ENCODE measurements around the gene ISLR2. TPM values are rescaled to one million over a fixed set of nuclear protein-coding genes. Genes with fewer than 3 reads are reported as not detected.

The ISLR2 gene
- total RNA-seq, 1 experiment from 2014 or later: 0.05 TPM

DNA sequence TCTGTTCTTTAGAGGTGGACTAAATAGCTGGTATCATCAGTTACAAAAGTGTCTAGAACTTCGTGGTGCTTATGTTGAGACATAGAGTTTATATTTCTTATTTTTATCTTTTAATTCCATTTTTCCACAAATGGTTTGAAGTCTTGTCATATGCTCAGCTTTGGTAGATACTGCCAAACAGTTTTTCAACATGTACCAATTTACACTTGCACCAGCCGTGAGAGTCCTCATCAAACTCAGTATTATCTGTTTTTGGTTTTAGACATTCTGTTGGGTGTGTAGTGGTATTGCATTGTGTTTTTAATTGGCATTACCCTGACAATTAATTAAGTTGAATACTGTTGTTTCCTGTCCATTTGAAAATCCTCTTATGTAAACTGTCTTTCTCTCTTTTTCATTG, 16.7 kb downstream of the ISLR2 start:
- H4K20me1 ChIP-seq (ENCODE audit: insufficient read depth): no peaks in the 10 kb centered on the region
- BruUV-seq (replicated peaks): no TSS peak
- no peaks in the 10 kb centered on the region for H3K9me2 ChIP-seq (ENCODE audit: insufficient read depth)
- ATAC-seq (no peak), DNase-seq (ENCODE audit: low read depth, low spot score) (no peak)
- no peaks in the 10 kb centered on the region for H3K36me3 ChIP-seq (ENCODE audit: control insufficient read depth in 1 of 2, insufficient read depth in 2 of 2, low read length in 2 of 2)
- TF ChIP-seq, protein P1, sequence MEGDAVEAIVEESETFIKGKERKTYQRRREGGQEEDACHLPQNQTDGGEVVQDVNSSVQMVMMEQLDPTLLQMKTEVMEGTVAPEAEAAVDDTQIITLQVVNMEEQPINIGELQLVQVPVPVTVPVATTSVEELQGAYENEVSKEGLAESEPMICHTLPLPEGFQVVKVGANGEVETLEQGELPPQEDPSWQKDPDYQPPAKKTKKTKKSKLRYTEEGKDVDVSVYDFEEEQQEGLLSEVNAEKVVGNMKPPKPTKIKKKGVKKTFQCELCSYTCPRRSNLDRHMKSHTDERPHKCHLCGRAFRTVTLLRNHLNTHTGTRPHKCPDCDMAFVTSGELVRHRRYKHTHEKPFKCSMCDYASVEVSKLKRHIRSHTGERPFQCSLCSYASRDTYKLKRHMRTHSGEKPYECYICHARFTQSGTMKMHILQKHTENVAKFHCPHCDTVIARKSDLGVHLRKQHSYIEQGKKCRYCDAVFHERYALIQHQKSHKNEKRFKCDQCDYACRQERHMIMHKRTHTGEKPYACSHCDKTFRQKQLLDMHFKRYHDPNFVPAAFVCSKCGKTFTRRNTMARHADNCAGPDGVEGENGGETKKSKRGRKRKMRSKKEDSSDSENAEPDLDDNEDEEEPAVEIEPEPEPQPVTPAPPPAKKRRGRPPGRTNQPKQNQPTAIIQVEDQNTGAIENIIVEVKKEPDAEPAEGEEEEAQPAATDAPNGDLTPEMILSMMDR (IDR thresholded peaks at IDR 0.05 in 2 of 3, conservative IDR thresholded peaks at IDR 0.05 in 1 of 3; ENCODE audit: borderline replicate concordance in 1 of 3, insufficient read depth in 1 of 3, low read depth in 2 of 3, low read length in 2 of 3): no peak
- no peak for TF ChIP-seq EGR1 (IDR thresholded peaks at IDR 0.05; ENCODE audit: low read depth)
- no peak for TF ChIP-seq RAD21 (IDR thresholded peaks at IDR 0.05; ENCODE audit: low read depth)
- TF ChIP-seq CBX3 (IDR thresholded peaks at IDR 0.05; ENCODE audit: low read depth): no peak
- TF ChIP-seq EZH2phosphoT487 (IDR thresholded peaks at IDR 0.05; ENCODE audit: borderline replicate concordance): no peak
- no peak for TF ChIP-seq JUND (IDR thresholded peaks at IDR 0.05)
- TF ChIP-seq, protein P2, sequence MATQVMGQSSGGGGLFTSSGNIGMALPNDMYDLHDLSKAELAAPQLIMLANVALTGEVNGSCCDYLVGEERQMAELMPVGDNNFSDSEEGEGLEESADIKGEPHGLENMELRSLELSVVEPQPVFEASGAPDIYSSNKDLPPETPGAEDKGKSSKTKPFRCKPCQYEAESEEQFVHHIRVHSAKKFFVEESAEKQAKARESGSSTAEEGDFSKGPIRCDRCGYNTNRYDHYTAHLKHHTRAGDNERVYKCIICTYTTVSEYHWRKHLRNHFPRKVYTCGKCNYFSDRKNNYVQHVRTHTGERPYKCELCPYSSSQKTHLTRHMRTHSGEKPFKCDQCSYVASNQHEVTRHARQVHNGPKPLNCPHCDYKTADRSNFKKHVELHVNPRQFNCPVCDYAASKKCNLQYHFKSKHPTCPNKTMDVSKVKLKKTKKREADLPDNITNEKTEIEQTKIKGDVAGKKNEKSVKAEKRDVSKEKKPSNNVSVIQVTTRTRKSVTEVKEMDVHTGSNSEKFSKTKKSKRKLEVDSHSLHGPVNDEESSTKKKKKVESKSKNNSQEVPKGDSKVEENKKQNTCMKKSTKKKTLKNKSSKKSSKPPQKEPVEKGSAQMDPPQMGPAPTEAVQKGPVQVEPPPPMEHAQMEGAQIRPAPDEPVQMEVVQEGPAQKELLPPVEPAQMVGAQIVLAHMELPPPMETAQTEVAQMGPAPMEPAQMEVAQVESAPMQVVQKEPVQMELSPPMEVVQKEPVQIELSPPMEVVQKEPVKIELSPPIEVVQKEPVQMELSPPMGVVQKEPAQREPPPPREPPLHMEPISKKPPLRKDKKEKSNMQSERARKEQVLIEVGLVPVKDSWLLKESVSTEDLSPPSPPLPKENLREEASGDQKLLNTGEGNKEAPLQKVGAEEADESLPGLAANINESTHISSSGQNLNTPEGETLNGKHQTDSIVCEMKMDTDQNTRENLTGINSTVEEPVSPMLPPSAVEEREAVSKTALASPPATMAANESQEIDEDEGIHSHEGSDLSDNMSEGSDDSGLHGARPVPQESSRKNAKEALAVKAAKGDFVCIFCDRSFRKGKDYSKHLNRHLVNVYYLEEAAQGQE (IDR thresholded peaks at IDR 0.05; ENCODE audit: low read depth): no peak
- no peak for TF ChIP-seq POLR2A (IDR thresholded peaks at IDR 0.05; ENCODE audit: borderline replicate concordance, extremely low read depth, insufficient read depth, insufficient read length)
- TF ChIP-seq TCF7L2 (IDR thresholded peaks at IDR 0.05; ENCODE audit: borderline replicate concordance, extremely low read depth, insufficient read depth, insufficient read length): no peak
- no peak for TF ChIP-seq EZH2 (IDR thresholded peaks at IDR 0.05)
- H3K9ac ChIP-seq (ENCODE audit: low read length): no peak overlapping the region
- H3K79me2 ChIP-seq (ENCODE audit: insufficient read depth, low read length): no peaks in the 10 kb centered on the region
- H3K4me1 ChIP-seq (ENCODE audit: control insufficient read depth in 1 of 2, insufficient read depth in 2 of 2, low read length in 2 of 2): peaks cover 3 to 9% of the 10 kb centered on the region in 2 experiments; a peak in 3 of 4 replicates
- H3K4me2 ChIP-seq (ENCODE audit: low read length): no peak overlapping the region
- no peak overlapping the region for H2AFZ ChIP-seq (ENCODE audit: low read depth, low read length, poor library complexity, severe bottlenecking)
- no peaks in the 10 kb centered on the region for H3K27me3 ChIP-seq (ENCODE audit: insufficient read depth, low read length)
- H3K4me3 ChIP-seq (replicated peaks in 1 of 2; ENCODE audit: low read depth in 1 of 2, low read length in 2 of 2): no peak overlapping the region
- ChIA-PET RAD21 (ENCODE audit: low non-redundant PET in 1 of 2, low total read pairs in 2 of 2, uncharacterized antibody in 2 of 2, unreplicated experiment in 2 of 2) (no interaction called here), CTCF (no interaction called here), POLR2A (no interaction called here)
- no peaks in the 10 kb centered on the region for H3K9me3 ChIP-seq (ENCODE audit: control insufficient read depth in 1 of 2, insufficient read depth in 1 of 2, low read depth in 1 of 2, low read length in 2 of 2)
- intact Hi-C loops (cut with micrococcal nuclease): no loop called here
- no peak overlapping the region for H3K27ac ChIP-seq (ENCODE audit: low read depth, low read length)
